Skeletal muscle cell (primary cell): ENCODE measurements around the gene MRPS34.
A peak's percentile ranks its signal among the peaks of the same experiment; 100 is the strongest.

Experiments used
- DNase-seq: peaks from one replicate; pipeline ENCODE4 v3.0.0-alpha.2; 2010; ENCODE audit warnings: low read depth
- H3K4me3 ChIP-seq: 2 replicates; pipeline ENCODE4 v1.5.1; 2011; ENCODE audit warnings: low read depth, mild to moderate bottlenecking, control low read depth, low read length, moderate library complexity

The MRPS34 gene

GRCh38 chr16:1772362-1772907 is 499 bp downstream of the MRPS34 start, which contains the start of gene EME2:
Gene EME2 (plus strand): TSS chr16:1772810. CDS start chr16:1773228, 418 bp downstream.
- peak within 1 kb of the TSS; percentile 78 for H3K4me3 ChIP-seq
- no peak for DNase-seq

DNA sequence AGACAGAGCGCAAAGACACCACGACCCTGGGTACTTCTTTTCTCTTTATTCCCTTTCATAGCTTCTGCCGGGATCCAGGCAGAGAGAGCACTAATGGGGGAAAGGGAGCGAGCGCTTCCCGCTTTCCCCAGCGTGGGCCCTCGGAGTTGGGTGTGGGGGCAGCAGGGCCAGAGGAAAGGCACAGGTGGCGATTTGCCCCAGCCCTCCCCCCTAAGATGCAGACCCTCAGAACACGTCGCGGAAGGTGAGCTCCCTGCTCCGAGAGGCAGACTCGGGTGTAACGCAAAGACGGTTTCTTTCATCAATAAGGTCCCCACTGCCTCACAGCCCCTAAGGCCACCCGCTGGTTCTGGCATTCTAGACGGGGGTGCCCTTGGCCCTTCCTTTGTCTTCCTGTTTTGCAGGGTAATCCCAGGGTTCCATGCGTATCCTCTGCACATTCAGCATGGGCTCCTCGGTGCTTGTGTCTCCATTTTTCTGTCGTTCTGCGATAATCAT is 1.0 kb downstream of the MRPS34 start:
- no peak for DNase-seq
- peak overlapping the region; percentile 78 for H3K4me3 ChIP-seq

- DNase-seq, result no peak
- H3K4me3 ChIP-seq, result peak within 1 kb of the TSS; percentile 78
Measured at GRCh38 chr16:1771188-1771863, 1.6 kb downstream of the MRPS34 start, which contains the start of gene NME3. Gene NME3 (minus strand): TSS chr16:1771543. CDS start chr16:1771534, 9 bp downstream.

DNA sequence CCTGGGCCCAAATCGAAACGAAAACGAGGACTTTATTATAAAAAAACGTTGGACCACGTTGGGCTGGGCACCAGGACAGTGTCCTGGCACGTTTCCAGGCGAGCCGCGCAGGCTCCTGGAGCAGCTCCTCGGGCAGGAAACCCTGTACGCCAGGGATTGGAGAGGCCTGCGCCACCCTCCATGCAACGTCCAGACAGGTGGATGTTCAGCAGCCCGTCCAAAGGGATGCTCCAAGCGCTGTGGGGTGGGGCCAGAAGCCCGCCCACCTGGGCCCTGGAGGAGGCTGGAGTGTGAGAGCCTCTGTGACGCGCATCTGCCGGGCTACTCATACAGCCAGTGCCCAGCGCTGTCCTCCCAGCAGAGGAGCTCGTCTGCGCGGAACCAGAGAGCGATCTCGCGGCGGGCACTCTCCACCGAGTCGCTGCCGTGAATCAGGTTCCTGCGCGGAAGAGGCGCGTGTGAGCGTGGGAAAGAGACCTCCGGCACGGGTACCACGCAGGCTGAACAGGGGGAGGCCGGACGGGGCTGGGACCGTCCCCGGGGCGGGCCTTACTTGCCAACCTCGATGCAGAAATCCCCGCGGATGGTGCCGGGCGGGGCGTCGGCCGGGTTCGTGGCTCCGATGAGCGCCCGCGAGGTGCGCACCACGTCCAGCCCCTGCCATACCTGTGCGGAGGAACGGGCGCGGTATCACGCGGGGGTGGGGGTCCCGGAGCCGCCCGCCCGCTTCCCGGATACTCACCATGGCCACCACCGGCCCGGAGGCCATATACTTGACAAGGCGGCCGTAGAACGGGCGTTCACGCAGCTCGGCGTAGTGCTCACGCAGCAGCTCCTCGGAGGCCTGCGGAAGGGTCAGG is 2.4 kb downstream of the MRPS34 start:
- H3K4me3 ChIP-seq, result peak overlapping the region; percentile 78
- no peak for DNase-seq

GRCh38 chr16:1769402-1770300 is 3.3 kb downstream of the MRPS34 start:
- DNase-seq, result no peak
- no peak overlapping the region for H3K4me3 ChIP-seq

DNA sequence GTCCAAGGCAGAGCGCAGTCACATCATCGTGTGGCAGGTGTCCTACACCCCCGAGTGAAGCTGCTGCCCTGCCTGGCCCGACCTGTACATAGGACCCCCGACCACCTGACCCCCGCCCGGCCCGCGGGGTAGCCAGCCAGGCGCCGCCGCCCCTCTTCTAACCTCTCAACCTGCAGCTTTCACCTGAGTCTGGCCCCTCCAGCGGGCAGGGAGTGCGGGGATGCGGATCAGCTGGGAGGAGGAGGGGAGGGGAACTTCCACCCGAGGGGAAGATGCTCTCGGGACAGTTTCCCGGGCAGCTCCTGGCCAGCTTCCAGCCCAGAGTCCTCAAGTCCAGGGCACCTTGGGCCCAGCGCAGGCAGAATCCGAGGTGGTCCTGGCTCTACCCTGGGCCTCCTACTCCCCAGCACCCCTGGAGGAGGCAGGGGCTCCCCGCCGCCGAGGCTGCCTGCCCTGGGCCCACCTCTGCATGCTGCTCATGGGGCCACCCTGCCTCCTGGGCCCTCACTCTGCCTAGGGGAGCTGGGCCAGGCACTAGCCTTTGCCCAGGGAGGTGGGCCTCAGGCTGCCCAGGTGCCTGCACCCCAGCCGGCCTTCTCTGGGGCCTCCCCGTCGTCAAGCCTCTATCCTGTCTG is 4.0 kb downstream of the MRPS34 start:
- no peak for DNase-seq
- H3K4me3 ChIP-seq, result no peak overlapping the region

GRCh38 chr16:1768061-1768766 is 4.7 kb downstream of the MRPS34 start:
- H3K4me3 ChIP-seq, result no peak overlapping the region
- no peak for DNase-seq

GRCh38 chr16:1767116-1767994 is 5.6 kb downstream of the MRPS34 start:
- no peak overlapping the region for H3K4me3 ChIP-seq
- no peak for DNase-seq

- H3K4me3 ChIP-seq, result no peak overlapping the region
Measured at GRCh38 chr16:1766701-1767100, 6.2 kb downstream of the MRPS34 start.

DNA sequence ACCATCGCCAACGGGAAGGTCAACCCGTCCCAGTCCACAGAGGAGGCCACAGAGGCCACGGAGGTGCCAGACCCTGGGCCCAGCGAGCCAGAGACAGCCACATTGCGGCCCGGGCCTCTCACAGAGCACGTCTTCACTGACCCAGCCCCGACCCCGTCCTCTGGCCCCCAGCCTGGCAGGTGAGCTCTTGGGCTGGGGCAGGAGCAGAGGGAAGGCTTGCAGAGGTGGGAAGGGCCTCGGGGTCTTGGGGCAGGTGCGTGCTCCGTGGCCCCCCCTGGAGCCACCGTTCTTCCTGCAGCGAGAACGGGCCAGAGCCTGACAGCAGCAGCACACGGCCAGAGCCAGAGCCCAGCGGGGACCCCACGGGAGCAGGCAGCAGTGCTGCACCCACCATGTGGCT is 6.7 kb downstream of the MRPS34 start:
- DNase-seq, result no peak

More at GRCh38 chr16:1766701-1767100, 6.2 kb downstream of the MRPS34 start:
- DNase-seq, result no peak

DNA sequence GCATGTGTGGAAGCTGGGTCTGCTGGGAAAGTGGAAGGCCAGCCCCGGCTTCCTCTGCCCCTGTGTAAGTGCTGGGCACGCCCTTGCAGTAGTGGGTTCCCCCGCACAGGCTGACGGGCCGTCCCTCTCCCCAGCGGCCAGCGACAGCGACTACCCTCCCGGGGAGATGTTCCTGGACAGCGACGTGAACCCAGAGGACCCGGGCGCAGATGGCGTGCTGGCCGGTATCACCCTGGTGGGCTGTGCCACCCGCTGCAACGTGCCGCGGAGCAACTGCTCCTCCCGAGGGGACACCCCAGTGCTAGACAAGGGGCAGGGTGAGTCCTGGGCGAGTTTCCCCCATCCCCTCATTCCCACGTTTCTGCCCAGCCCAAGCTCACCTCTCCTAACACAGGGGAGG is 7.1 kb downstream of the MRPS34 start:
- DNase-seq, result no peak
- no peak overlapping the region for H3K4me3 ChIP-seq

More for the DNA sequence above, 6.7 kb downstream of the MRPS34 start:
- H3K4me3 ChIP-seq, result no peak overlapping the region

DNA sequence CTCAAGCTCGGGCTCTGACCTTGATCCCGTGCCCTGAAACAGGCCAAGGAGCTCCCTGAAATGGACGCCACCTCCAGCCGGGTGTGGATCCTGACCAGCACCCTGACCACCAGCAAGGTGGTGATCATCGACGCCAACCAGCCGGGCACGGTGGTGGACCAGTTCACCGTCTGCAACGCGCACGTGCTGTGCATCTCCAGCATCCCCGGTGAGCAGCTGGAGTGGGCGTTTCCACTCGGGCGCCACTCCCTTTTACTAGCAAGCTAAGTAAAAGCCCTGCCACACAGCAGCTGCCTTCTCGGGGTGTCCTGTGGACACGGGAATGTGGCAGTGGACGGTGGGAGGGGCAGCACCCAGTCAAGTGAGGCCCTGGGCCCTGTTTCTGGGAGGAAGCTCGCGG is 8.0 kb downstream of the MRPS34 start:
- DNase-seq, result no peak
- H3K4me3 ChIP-seq, result no peak overlapping the region

GRCh38 chr16:1763521-1764511 is 9.1 kb downstream of the MRPS34 start:
- H3K4me3 ChIP-seq, result no peak overlapping the region
- DNase-seq, result no peak

DNA sequence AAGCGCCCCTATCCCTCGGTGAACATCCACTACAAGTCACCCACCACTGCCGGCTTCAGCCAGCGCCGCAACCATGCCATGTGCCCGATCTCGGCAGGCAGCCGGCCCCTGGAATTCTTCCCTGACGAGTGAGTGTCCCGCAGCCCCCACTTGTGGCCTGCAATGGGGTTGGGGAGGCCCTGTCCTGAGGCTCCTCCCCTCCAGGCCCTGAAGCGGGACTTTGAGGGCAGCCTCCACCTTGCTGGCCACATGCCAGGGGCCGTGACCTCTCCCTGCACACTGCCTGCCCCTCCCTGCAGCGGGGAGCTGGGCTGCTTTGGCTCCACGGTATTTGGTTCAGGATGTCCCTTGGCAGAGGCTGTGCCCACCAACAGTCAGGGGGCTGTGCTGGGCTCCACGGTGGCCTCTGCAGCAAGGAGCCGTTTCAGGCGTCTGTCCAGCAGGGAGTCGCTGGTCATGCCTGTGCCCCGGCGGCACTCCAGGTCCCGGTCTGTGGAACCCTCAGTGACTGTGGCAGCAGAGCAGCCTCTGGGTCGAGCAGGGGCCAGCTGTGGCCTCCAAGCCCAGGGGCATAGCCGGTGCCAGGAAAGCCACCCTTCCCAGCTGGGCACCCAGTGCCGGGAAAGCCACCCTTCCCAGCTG is 9.9 kb downstream of the MRPS34 start:
- DNase-seq, result no peak
- H3K4me3 ChIP-seq, result no peak overlapping the region

- no peak for DNase-seq
- no peak overlapping the region for H3K4me3 ChIP-seq
Measured at GRCh38 chr16:1762196-1762878, 10.6 kb downstream of the MRPS34 start.
